ENCODE measurements around the gene TECPR1.

TECPR1 gene

GRCh38 chr7:98251601-98252424, at the start of gene TECPR1:
TSS of gene TECPR1 (minus strand) at chr7:98252232. CDS start at chr7:98246146, 6,086 bp downstream.
- peak; percentile 88 to 89 for DNase-seq (ENCODE audit: low read depth in 2 of 2)

- no peak for DNase-seq (ENCODE audit: low read depth in 2 of 2)
Observed at GRCh38 chr7:98300595-98301372, 48.8 kb upstream of the TECPR1 start.

GRCh38 chr7:98297626-98298286, 45.7 kb upstream of the TECPR1 start:
- no peak for DNase-seq (ENCODE audit: low read depth in 2 of 2)

GRCh38 chr7:98296833-98297232, 44.8 kb upstream of the TECPR1 start:
- DNase-seq (ENCODE audit: low read depth in 2 of 2): no peak

- no peak for DNase-seq (ENCODE audit: low read depth in 2 of 2)
Observed at GRCh38 chr7:98295467-98296192, 43.6 kb upstream of the TECPR1 start.

GRCh38 chr7:98294798-98295382, 42.9 kb upstream of the TECPR1 start:
- no peak for DNase-seq (ENCODE audit: low read depth in 2 of 2)

GRCh38 chr7:98294326-98294725, 42.3 kb upstream of the TECPR1 start:
- DNase-seq (ENCODE audit: low read depth in 2 of 2): no peak

GRCh38 chr7:98293746-98294145, 41.7 kb upstream of the TECPR1 start:
- DNase-seq (ENCODE audit: low read depth in 2 of 2): no peak

GRCh38 chr7:98293265-98293664, 41.2 kb upstream of the TECPR1 start:
- no peak for DNase-seq (ENCODE audit: low read depth in 2 of 2)

- DNase-seq (ENCODE audit: low read depth in 2 of 2): no peak
Observed at GRCh38 chr7:98291717-98292116, 39.7 kb upstream of the TECPR1 start.

GRCh38 chr7:98289333-98289875, 37.4 kb upstream of the TECPR1 start:
- DNase-seq (ENCODE audit: low read depth in 2 of 2): no peak

- DNase-seq (ENCODE audit: low read depth in 2 of 2): no peak
Observed at GRCh38 chr7:98288064-98288823, 36.2 kb upstream of the TECPR1 start.

- DNase-seq (ENCODE audit: low read depth in 2 of 2): no peak
Observed at GRCh38 chr7:98287486-98287959, 35.5 kb upstream of the TECPR1 start.

GRCh38 chr7:98286701-98287485, 34.9 kb upstream of the TECPR1 start:
- no peak for DNase-seq (ENCODE audit: low read depth in 2 of 2)

- no peak for DNase-seq (ENCODE audit: low read depth in 2 of 2)
Observed at GRCh38 chr7:98286093-98286539, 34.1 kb upstream of the TECPR1 start.

GRCh38 chr7:98285157-98286092, 33.4 kb upstream of the TECPR1 start:
- no peak for DNase-seq (ENCODE audit: low read depth in 2 of 2)

GRCh38 chr7:98284335-98285036, 32.5 kb upstream of the TECPR1 start:
- DNase-seq (ENCODE audit: low read depth in 2 of 2): no peak

- DNase-seq (ENCODE audit: low read depth in 2 of 2): no peak
Observed at GRCh38 chr7:98283887-98284222, 31.8 kb upstream of the TECPR1 start.
